Measurements from ENCODE around the gene DPEP2. TPM values are rescaled to one million over a fixed set of nuclear protein-coding genes. Genes with fewer than 3 reads are reported as not detected.
A peak's percentile ranks its signal among the peaks of the same experiment; 100 is the strongest.

The DPEP2 gene
- total and polyA plus RNA-seq, 2 of the 13 experiments (the other 11 are each of a cell fraction or from before 2014, with no cell fraction given): 0.18 TPM; not detected in 1

- TF ChIP-seq CREB1 (IDR thresholded peaks at IDR 0.05) (no peak), CREB1 (CRISPR knock-in tag; IDR thresholded peaks at IDR 0.05) (no peak), PHB2 (IDR thresholded peaks at IDR 0.05; ENCODE audit: partially characterized antibody) (no peak), CHCHD3 (CRISPR knock-in tag; IDR thresholded peaks at IDR 0.05) (no peak), POLR2G (IDR thresholded peaks at IDR 0.05; ENCODE audit: low read depth, low read length) (peak; percentile 70), HOMEZ (CRISPR knock-in tag; IDR thresholded peaks at IDR 0.05; ENCODE audit: low read depth) (0 out of 2 replicates have a peak, but pooled peaks have one; percentile 22), CSRNP2 (CRISPR knock-in tag; conservative IDR thresholded peaks at IDR 0.05; ENCODE audit: low read depth) (no peak), SMYD3 (CRISPR knock-in tag; IDR thresholded peaks at IDR 0.05) (peak; percentile 90; the same call in 1 of the 2 replicates), ZFP36L1 (CRISPR knock-in tag; IDR thresholded peaks at IDR 0.05) (no peak), TBP (CRISPR knock-in tag; IDR thresholded peaks at IDR 0.05) (no peak; the same call in 1 of the 2 replicates), REPIN1 (CRISPR knock-in tag; IDR thresholded peaks at IDR 0.05; ENCODE audit: borderline replicate concordance, low read depth) (peak; percentile 44), KLF9 (CRISPR knock-in tag; IDR thresholded peaks at IDR 0.05; ENCODE audit: low read depth) (peak; percentile 52; the same call in 1 of the 2 replicates), ZNF441 (CRISPR knock-in tag; IDR thresholded peaks at IDR 0.05; ENCODE audit: borderline replicate concordance) (no peak; the same call in 1 of the 2 replicates), KAT2B (IDR thresholded peaks at IDR 0.05; ENCODE audit: borderline replicate concordance, low read depth, low read length) (no peak), ZNF275 (CRISPR knock-in tag; IDR thresholded peaks at IDR 0.05; ENCODE audit: borderline replicate concordance) (no peak), E2F2 (CRISPR knock-in tag; IDR thresholded peaks at IDR 0.05; ENCODE audit: borderline replicate concordance) (0 out of 2 replicates have a peak, but pooled peaks have one; percentile 29), YY1 (IDR thresholded peaks at IDR 0.05; ENCODE audit: insufficient read depth, insufficient replicate concordance, low read depth, low read length) (peak; percentile 64), ZNF207 (IDR thresholded peaks at IDR 0.05; ENCODE audit: borderline replicate concordance) (no peak), FOSL2 (CRISPR knock-in tag; IDR thresholded peaks at IDR 0.05) (peak; percentile 76), ZNF674 (CRISPR knock-in tag; IDR thresholded peaks at IDR 0.05; ENCODE audit: low read depth) (no peak), THAP8 (CRISPR knock-in tag; IDR thresholded peaks at IDR 0.05; ENCODE audit: borderline replicate concordance) (no peak), ZNF558 (CRISPR knock-in tag; IDR thresholded peaks at IDR 0.05; ENCODE audit: borderline replicate concordance) (no peak), MAZ (IDR thresholded peaks at IDR 0.05; ENCODE audit: borderline replicate concordance, low read depth, low read length) (peak; percentile 99), MAZ (CRISPR knock-in tag; IDR thresholded peaks at IDR 0.05; ENCODE audit: low read depth) (peak; percentile 98)
Measured at GRCh38 chr16:67968400-67969253, 30.7 kb downstream of the DPEP2 start, which contains the start of gene SLC12A4 (continued).

All from HepG2 (cell line).